H7 (cell line): ENCODE measurements around the gene MMEL1. TPM values are rescaled to one million over a fixed set of nuclear protein-coding genes. Genes with fewer than 3 reads are reported as not detected.
A peak's percentile ranks its signal among the peaks of the same experiment; 100 is the strongest.

Experiments
- DNase-seq: peaks from one replicate; pipeline ENCODE4 v3.0.0; 2012
- H3K27me3 ChIP-seq: 2 replicates; pipeline ENCODE4 v1.6.0; 2011; ENCODE audit warnings: mild to moderate bottlenecking, low read length; ENCODE audit not compliant: control insufficient read depth, insufficient read depth
- H3K36me3 ChIP-seq: replicated peaks from 2 replicates; pipeline ENCODE4 v1.5.1; 2011; ENCODE audit warnings: low read length; ENCODE audit not compliant: control insufficient read depth, insufficient read depth
- H3K4me3 ChIP-seq: 2 replicates; pipeline ENCODE4 v1.5.1; 2011; ENCODE audit warnings: low read depth, mild to moderate bottlenecking, control low read depth, low read length, moderate library complexity; ENCODE audit not compliant: insufficient read depth
- total RNA-seq: library from RNA; depleted of rRNA; stranded (reverse); fragments of >200 nt; shearing (Covaris generic); gene quantifications from 2 replicates; pipeline ENCODE4 v1.2.3, GENCODE V29; 2014

The MMEL1 gene
- total RNA-seq, 1 experiment from 2014 or later = 1.3 TPM

- Histone ChIP-seq H3K4me3 (no peak overlapping the region), H3K27me3 (peaks cover 37% of the 10 kb centered on the region)
- no peak for DNase-seq
These were observed 7.5 kb downstream of the MMEL1 start for GRCh38 chr1:2625311-2625710.

GRCh38 chr1:2624735-2625300, 8.0 kb downstream of the MMEL1 start:
- Histone ChIP-seq H3K27me3 (peaks cover 32% of the 10 kb centered on the region), H3K36me3 (no peaks in the 10 kb centered on the region), H3K4me3 (no peak overlapping the region)
- DNase-seq = no peak

More at GRCh38 chr1:2625311-2625710, 7.5 kb downstream of the MMEL1 start:
- H3K36me3 ChIP-seq = no peaks in the 10 kb centered on the region; the same call in 1 of the 2 replicates

- no peaks in the 10 kb centered on the region for H3K36me3 ChIP-seq
- H3K27me3 ChIP-seq = peaks cover 22% of the 10 kb centered on the region
- DNase-seq = no peak
- no peak overlapping the region for H3K4me3 ChIP-seq
These were observed 9.1 kb downstream of the MMEL1 start for GRCh38 chr1:2623571-2624337.

- Histone ChIP-seq H3K4me3 (no peak overlapping the region), H3K27me3 (no peaks in the 10 kb centered on the region; the same call in 1 of the 2 replicates), H3K36me3 (no peaks in the 10 kb centered on the region)
- DNase-seq = no peak
These were observed 14.8 kb downstream of the MMEL1 start for GRCh38 chr1:2617971-2618470.

GRCh38 chr1:2614145-2614544, 18.7 kb downstream of the MMEL1 start:
- Histone ChIP-seq H3K27me3 (no peaks in the 10 kb centered on the region; the same call in 1 of the 2 replicates), H3K4me3 (no peak overlapping the region), H3K36me3 (no peaks in the 10 kb centered on the region)
- no peak for DNase-seq

GRCh38 chr1:2612591-2613365, 20.0 kb downstream of the MMEL1 start:
- DNase-seq = peak; percentile 54
- Histone ChIP-seq H3K4me3 (no peak overlapping the region), H3K36me3 (no peaks in the 10 kb centered on the region), H3K27me3 (no peaks in the 10 kb centered on the region; the same call in 1 of the 2 replicates)

GRCh38 chr1:2611621-2612437, 21.0 kb downstream of the MMEL1 start:
- no peaks in the 10 kb centered on the region for H3K36me3 ChIP-seq
- no peak overlapping the region; the same call in 1 of the 2 replicates for H3K4me3 ChIP-seq
- no peaks in the 10 kb centered on the region; the same call in 1 of the 2 replicates for H3K27me3 ChIP-seq
- DNase-seq = peak; percentile 49

- Histone ChIP-seq H3K27me3 (no peaks in the 10 kb centered on the region; the same call in 1 of the 2 replicates), H3K36me3 (no peaks in the 10 kb centered on the region), H3K4me3 (peak overlapping the region; percentile 34)
- DNase-seq = peak; percentile 99
These were observed 21.8 kb downstream of the MMEL1 start for GRCh38 chr1:2611031-2611501.

- no peak overlapping the region; the same call in 1 of the 2 replicates for H3K4me3 ChIP-seq
- H3K36me3 ChIP-seq = no peaks in the 10 kb centered on the region
- peak; percentile 58 for DNase-seq
- H3K27me3 ChIP-seq = no peaks in the 10 kb centered on the region; the same call in 1 of the 2 replicates
These were observed 22.5 kb downstream of the MMEL1 start for GRCh38 chr1:2610036-2610959.

- no peaks in the 10 kb centered on the region for H3K36me3 ChIP-seq
- H3K27me3 ChIP-seq = no peaks in the 10 kb centered on the region
- H3K4me3 ChIP-seq = no peak overlapping the region
- peak; percentile 52 for DNase-seq
These were observed 23.3 kb downstream of the MMEL1 start for GRCh38 chr1:2609319-2610035.

GRCh38 chr1:2607641-2608091, 25.1 kb downstream of the MMEL1 start:
- H3K4me3 ChIP-seq = no peak overlapping the region
- H3K36me3 ChIP-seq = no peaks in the 10 kb centered on the region
- DNase-seq = peak; percentile 48
- no peaks in the 10 kb centered on the region for H3K27me3 ChIP-seq

GRCh38 chr1:2606881-2607621, 25.8 kb downstream of the MMEL1 start:
- no peaks in the 10 kb centered on the region for H3K36me3 ChIP-seq
- no peak overlapping the region for H3K4me3 ChIP-seq
- H3K27me3 ChIP-seq = no peaks in the 10 kb centered on the region
- peak; percentile 59 for DNase-seq
